PC-3 (cell line): ENCODE measurements around the gene ADAMTS19. TPM values are rescaled to one million over a fixed set of nuclear protein-coding genes. Genes with fewer than 3 reads are reported as not detected.

ENCODE experiments used
- ATAC-seq: fragments of 200-7000 bp; cut with Tn5 transposase; 2 replicates; pipeline ENCODE4 v1.9.1; 2020; ENCODE audit warnings: mild to moderate bottlenecking, moderate library complexity
- BruUV-seq: library from RNA; stranded (reverse); fragments of 400-500 nt; replicated peaks from 2 replicates; lab custom pipeline; 2021; lab: Mats Ljungman, UMichigan
- CTCF ChIA-PET: fragments of 300-600 bp; sonication (Branson Sonifier 250); formaldehyde crosslinking; loops from one replicate; lab custom pipeline; 2022; ENCODE audit warnings: antibody characterized with exemption; lab: Charles Lee
- POLR2A ChIA-PET: fragments of 300-600 bp; sonication (Branson Sonifier 250); formaldehyde crosslinking; loops from one replicate; lab custom pipeline; 2022; ENCODE audit warnings: antibody characterized with exemption; ENCODE audit not compliant: unreplicated experiment; lab: Charles Lee
- DNase-seq: peaks from one replicate; pipeline ENCODE4 v3.0.0-alpha.2; 2015
- H2AFZ ChIP-seq: fragments of 300-600 bp; sonication (generic); 2 replicates; pipeline ENCODE4 v1.6.0; 2016; ENCODE audit warnings: antibody characterized with exemption, low read length
- H3F3A ChIP-seq: fragments of 300-600 bp; sonication (generic); one replicate; pipeline ENCODE4 v1.6.0; 2017; ENCODE audit warnings: antibody characterized with exemption, low read length, control low read depth, mild to moderate bottlenecking; ENCODE audit not compliant: unreplicated experiment
- H3K27ac ChIP-seq: fragments of 300-600 bp; sonication (generic); 2 replicates; pipeline ENCODE4 v1.5.1; 2016; ENCODE audit warnings: mild to moderate bottlenecking, low read length
- H3K27me3 ChIP-seq: fragments of 300-600 bp; sonication (generic); 2 replicates; pipeline ENCODE4 v1.6.1; 2016; ENCODE audit warnings: low read length, mixed read lengths
- H3K36me3 ChIP-seq: fragments of 300-600 bp; sonication (generic); 2 replicates; pipeline ENCODE4 v1.6.1; 2016; ENCODE audit warnings: low read depth, mixed run types, low read length, mixed read lengths
- H3K4me1 ChIP-seq: fragments of 300-600 bp; sonication (generic); 2 replicates; pipeline ENCODE4 v1.5.1; 2016; ENCODE audit warnings: low read length; ENCODE audit not compliant: insufficient read depth
- H3K4me2 ChIP-seq: fragments of 300-600 bp; sonication (generic); 2 replicates; pipeline ENCODE4 v1.6.0; 2016; ENCODE audit warnings: low read length
- H3K4me3 ChIP-seq: fragments of 300-600 bp; sonication (generic); 2 replicates; pipeline ENCODE4 v1.5.1; 2016; ENCODE audit warnings: mild to moderate bottlenecking, low read length, mixed read lengths
- H3K79me2 ChIP-seq: fragments of 300-600 bp; sonication (generic); 2 replicates; pipeline ENCODE4 v1.6.1; 2017; ENCODE audit warnings: low read length, mixed read lengths
- H3K9ac ChIP-seq: fragments of 300-600 bp; sonication (generic); 2 replicates; pipeline ENCODE4 v1.6.0; 2016; ENCODE audit warnings: mild to moderate bottlenecking, low read length
- H3K9me2 ChIP-seq: fragments of 300-600 bp; sonication (generic); replicated peaks from 2 replicates; pipeline ENCODE4 v1.6.1; 2016; ENCODE audit warnings: mixed run types, low read length, mixed read lengths
- H3K9me3 ChIP-seq: fragments of 300-600 bp; sonication (generic); 2 replicates; pipeline ENCODE4 v1.6.1; 2016; ENCODE audit warnings: low read length, mixed read lengths
- H4K20me1 ChIP-seq: fragments of 300-600 bp; sonication (generic); 2 replicates; pipeline ENCODE4 v1.6.1; 2016; ENCODE audit warnings: low read length, mixed read lengths
- EZH2 ChIP-seq: fragments of 300-600 bp; sonication (generic); IDR thresholded peaks from one replicate; pipeline ENCODE4 v1.6.1; 2017; ENCODE audit warnings: antibody characterized with exemption, mild to moderate bottlenecking, low read length; ENCODE audit not compliant: unreplicated experiment
- EZH2phosphoT487 ChIP-seq: fragments of 300-600 bp; sonication (generic); IDR thresholded peaks from 2 replicates; pipeline ENCODE4 v1.6.1; 2018; ENCODE audit warnings: mild to moderate bottlenecking, antibody characterized with exemption, low read length, borderline replicate concordance
- intact Hi-C: fragments of 100-400 bp; cut with micrococcal nuclease; formaldehyde crosslinking; loops from 2 replicates; pipeline ENCODE4 v1.9.0; 2023
- total RNA-seq: library from RNA; depleted of rRNA; stranded (reverse); fragments of >200 nt; gene quantifications from 2 replicates; pipeline ENCODE4 v1.2.3, GENCODE V29; 2014
- TF ChIP-seq, protein P1 (sequence below): fragments of 300-600 bp; sonication (generic); conservative IDR thresholded peaks from 2 replicates; pipeline ENCODE4 v1.5.1; 2017; ENCODE audit warnings: antibody characterized with exemption, low read depth, mild to moderate bottlenecking, low read length

The ADAMTS19 gene
- total RNA-seq, 1 experiment from 2014 or later, result not detected

DNA sequence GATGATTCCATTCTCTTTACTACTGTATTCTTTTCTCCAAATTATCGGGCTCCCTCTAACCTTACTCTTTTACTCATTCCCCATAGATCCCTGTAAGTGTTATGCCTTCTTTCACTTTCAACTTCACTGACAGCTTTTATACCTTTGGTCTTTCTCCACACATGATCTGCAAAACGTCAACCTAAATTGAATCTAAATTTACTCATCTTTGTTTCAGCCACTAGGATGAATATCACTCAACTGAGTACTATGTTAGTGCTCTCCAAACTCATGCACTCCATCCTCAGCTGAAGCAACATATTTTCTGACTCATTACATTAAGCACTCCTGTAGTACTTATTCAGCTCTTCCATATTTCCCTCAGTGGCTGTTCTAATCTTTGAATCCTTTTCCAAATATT is 133.4 kb downstream of the ADAMTS19 start:
- Histone ChIP-seq H3K79me2 (no peaks in the 10 kb centered on the region), H3K4me2 (no peak overlapping the region), H3F3A (no peaks in the 10 kb centered on the region), H2AFZ (no peak overlapping the region), H3K9me3 (no peaks in the 10 kb centered on the region), H3K4me1 (no peaks in the 10 kb centered on the region), H3K9me2 (no peaks in the 10 kb centered on the region), H3K4me3 (no peak overlapping the region), H3K36me3 (no peaks in the 10 kb centered on the region), H3K27me3 (no peaks in the 10 kb centered on the region), H4K20me1 (no peaks in the 10 kb centered on the region), H3K9ac (no peak overlapping the region), H3K27ac (no peak overlapping the region)
- ChIA-PET POLR2A (no interaction called here), CTCF (no interaction called here)
- TF ChIP-seq EZH2phosphoT487, result no peak
- TF ChIP-seq, protein P1, sequence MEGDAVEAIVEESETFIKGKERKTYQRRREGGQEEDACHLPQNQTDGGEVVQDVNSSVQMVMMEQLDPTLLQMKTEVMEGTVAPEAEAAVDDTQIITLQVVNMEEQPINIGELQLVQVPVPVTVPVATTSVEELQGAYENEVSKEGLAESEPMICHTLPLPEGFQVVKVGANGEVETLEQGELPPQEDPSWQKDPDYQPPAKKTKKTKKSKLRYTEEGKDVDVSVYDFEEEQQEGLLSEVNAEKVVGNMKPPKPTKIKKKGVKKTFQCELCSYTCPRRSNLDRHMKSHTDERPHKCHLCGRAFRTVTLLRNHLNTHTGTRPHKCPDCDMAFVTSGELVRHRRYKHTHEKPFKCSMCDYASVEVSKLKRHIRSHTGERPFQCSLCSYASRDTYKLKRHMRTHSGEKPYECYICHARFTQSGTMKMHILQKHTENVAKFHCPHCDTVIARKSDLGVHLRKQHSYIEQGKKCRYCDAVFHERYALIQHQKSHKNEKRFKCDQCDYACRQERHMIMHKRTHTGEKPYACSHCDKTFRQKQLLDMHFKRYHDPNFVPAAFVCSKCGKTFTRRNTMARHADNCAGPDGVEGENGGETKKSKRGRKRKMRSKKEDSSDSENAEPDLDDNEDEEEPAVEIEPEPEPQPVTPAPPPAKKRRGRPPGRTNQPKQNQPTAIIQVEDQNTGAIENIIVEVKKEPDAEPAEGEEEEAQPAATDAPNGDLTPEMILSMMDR, result no peak
- TF ChIP-seq EZH2, result no peak
- intact Hi-C loops, result no loop called here
- no TSS peak for BruUV-seq
- ATAC-seq (no peak), DNase-seq (no peak)

DNA sequence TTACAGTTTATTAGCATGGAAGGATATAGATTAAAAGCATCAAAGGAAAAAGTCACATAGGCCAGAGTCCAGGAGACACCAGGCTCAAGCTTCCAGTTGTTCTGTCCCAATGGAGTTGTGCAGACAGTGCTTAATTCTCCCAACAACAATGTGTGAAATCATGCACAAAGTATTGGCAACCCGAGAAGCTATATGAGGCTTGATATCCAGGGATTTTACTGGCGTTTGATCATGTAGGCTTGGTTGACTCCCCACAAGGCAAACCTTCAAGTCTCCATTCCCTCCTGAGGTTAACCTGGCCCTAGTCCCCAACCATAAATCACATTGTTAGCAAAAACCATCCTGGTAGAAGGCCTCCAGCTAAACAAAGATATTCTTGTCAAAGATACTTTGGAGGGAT is 141.5 kb downstream of the ADAMTS19 start:
- ChIA-PET POLR2A (no interaction called here), CTCF (no interaction called here)
- no peak overlapping the region for H2AFZ ChIP-seq
- H3K79me2 ChIP-seq, result no peaks in the 10 kb centered on the region
- H3K4me2 ChIP-seq, result no peak overlapping the region
- H3K4me3 ChIP-seq, result no peak overlapping the region
- no peaks in the 10 kb centered on the region for H3K27me3 ChIP-seq
- no peaks in the 10 kb centered on the region for H3K9me2 ChIP-seq
- ATAC-seq (no peak), DNase-seq (no peak)
- no TSS peak for BruUV-seq
- no peak overlapping the region for H3K27ac ChIP-seq
- TF ChIP-seq, protein P1, result no peak
- TF ChIP-seq EZH2phosphoT487, result no peak
- TF ChIP-seq EZH2, result no peak
- no peaks in the 10 kb centered on the region for H3K9me3 ChIP-seq
- intact Hi-C loops, result no loop called here
- no peaks in the 10 kb centered on the region for H3K36me3 ChIP-seq
- H4K20me1 ChIP-seq, result no peaks in the 10 kb centered on the region
- H3K9ac ChIP-seq, result no peak overlapping the region
- no peaks in the 10 kb centered on the region for H3K4me1 ChIP-seq
- no peaks in the 10 kb centered on the region for H3F3A ChIP-seq

DNA sequence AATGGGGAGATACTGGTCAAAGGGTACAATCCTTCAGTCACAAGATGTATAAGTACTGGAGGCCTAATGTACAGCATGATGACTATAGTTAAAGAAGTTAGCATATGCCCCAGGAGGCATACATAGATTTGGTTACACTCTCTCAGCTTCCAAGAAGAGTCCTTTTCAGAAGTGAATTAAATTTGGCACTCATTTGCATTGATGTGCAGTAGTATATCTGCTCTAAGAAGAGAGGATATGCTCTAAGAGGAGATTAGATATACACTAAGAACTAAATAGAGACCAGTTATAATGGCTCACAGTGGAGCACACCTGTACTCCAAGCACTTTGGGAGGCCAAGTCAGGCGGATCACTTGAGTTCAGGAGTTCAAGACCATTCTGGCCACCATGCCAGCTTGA is 148.3 kb downstream of the ADAMTS19 start:
- no peaks in the 10 kb centered on the region for H3K9me2 ChIP-seq
- H3K27ac ChIP-seq, result no peak overlapping the region
- no peaks in the 10 kb centered on the region for H3K9me3 ChIP-seq
- TF ChIP-seq, protein P1, result no peak
- no peak for TF ChIP-seq EZH2
- no peak for TF ChIP-seq EZH2phosphoT487
- DNase-seq, result no peak
- no peaks in the 10 kb centered on the region for H4K20me1 ChIP-seq
- H2AFZ ChIP-seq, result no peak overlapping the region
- no peaks in the 10 kb centered on the region for H3K36me3 ChIP-seq
- no peaks in the 10 kb centered on the region for H3K27me3 ChIP-seq
- no peaks in the 10 kb centered on the region for H3K79me2 ChIP-seq
- no peak overlapping the region for H3K4me2 ChIP-seq
- H3K4me1 ChIP-seq, result no peaks in the 10 kb centered on the region
- ChIA-PET CTCF (no interaction called here), POLR2A (no interaction called here)
- no peak for ATAC-seq
- H3K9ac ChIP-seq, result no peak overlapping the region
- no peak overlapping the region for H3K4me3 ChIP-seq
- intact Hi-C loops, result no loop called here
- BruUV-seq, result no TSS peak
- H3F3A ChIP-seq, result no peaks in the 10 kb centered on the region
